K562 (cell line): ENCODE measurements around the gene CBX1. TPM values are rescaled to one million over a fixed set of nuclear protein-coding genes. Genes with fewer than 3 reads are reported as not detected.

ENCODE experiments used
- BRD9 ChIP-seq: fragments of 450-650 bp; IDR thresholded peaks from 2 replicates; pipeline ENCODE4 v1.6.1; 2018; ENCODE audit warnings: low read depth; ENCODE audit not compliant: partially characterized antibody
- CREB5 ChIP-seq: fragments of 250-450 bp; sonication (Bioruptor Pico); IDR thresholded peaks from 2 replicates; pipeline ENCODE4 v1.5.0; 2020; ENCODE audit warnings: mild to moderate bottlenecking
- E2F3 ChIP-seq: fragments of 250-450 bp; sonication (Bioruptor Pico); IDR thresholded peaks from 2 replicates; pipeline ENCODE4 v1.4.0; 2020; ENCODE audit warnings: mild to moderate bottlenecking
- ELK3 ChIP-seq: fragments of 450-650 bp; formaldehyde crosslinking; IDR thresholded peaks from 2 replicates; pipeline ENCODE4 v1.4.0; 2020; ENCODE audit warnings: mild to moderate bottlenecking
- KAT8 ChIP-seq: fragments of 450-650 bp; IDR thresholded peaks from 2 replicates; pipeline ENCODE4 v1.6.1; 2016; ENCODE audit warnings: low read depth, mild to moderate bottlenecking
- LEF1 ChIP-seq: fragments of 450-650 bp; IDR thresholded peaks from 2 replicates; pipeline ENCODE4 v1.6.1; 2016; ENCODE audit warnings: mild to moderate bottlenecking
- NFIC ChIP-seq: fragments of 450-650 bp; IDR thresholded peaks from 2 replicates; pipeline ENCODE4 v1.6.1; 2017; ENCODE audit warnings: mild to moderate bottlenecking, inconsistent platforms
- RBBP5 ChIP-seq: fragments of 200-600 bp; sonication (generic); IDR thresholded peaks from 2 replicates; pipeline ENCODE4 v1.6.1; 2012; ENCODE audit warnings: borderline replicate concordance, mild to moderate bottlenecking, low read length, control low read depth, inconsistent platforms; ENCODE audit not compliant: insufficient read depth, poor library complexity, severe bottlenecking
- SNIP1 ChIP-seq: fragments of 450-650 bp; IDR thresholded peaks from 2 replicates; pipeline ENCODE4 v1.7.1; 2017; ENCODE audit warnings: low read depth, mild to moderate bottlenecking
- USF2 ChIP-seq: sonication (generic); formaldehyde crosslinking; IDR thresholded peaks from 2 replicates; pipeline ENCODE4 v1.5.0; 2020; ENCODE audit warnings: missing genetic modification reagents
- XRCC3 ChIP-seq: fragments of 450-650 bp; IDR thresholded peaks from 2 replicates; pipeline ENCODE4 v1.6.1; 2017; ENCODE audit warnings: mild to moderate bottlenecking, moderate library complexity
- ZEB2 ChIP-seq: fragments of 450-650 bp; IDR thresholded peaks from 2 replicates; pipeline ENCODE4 v1.6.1; 2016
- ZNF143 ChIP-seq: sonication (generic); formaldehyde crosslinking; IDR thresholded peaks from 2 replicates; pipeline ENCODE4 v1.9.0; 2022; ENCODE audit warnings: mild to moderate bottlenecking, missing genetic modification reagents
- ZNF592 ChIP-seq: fragments of 450-650 bp; IDR thresholded peaks from 2 replicates; pipeline ENCODE4 v1.6.1; 2017; ENCODE audit warnings: antibody characterized with exemption, mild to moderate bottlenecking
- ZNF717 ChIP-seq: fragments of 250-450 bp; sonication (Bioruptor Pico); IDR thresholded peaks from 2 replicates; pipeline ENCODE4 v1.5.0; 2021
- ZNF79 ChIP-seq: fragments of 250-450 bp; sonication (Bioruptor Pico); IDR thresholded peaks from 2 replicates; pipeline ENCODE4 v1.4.0; 2020; ENCODE audit warnings: low read depth, mild to moderate bottlenecking, moderate library complexity
- polyA plus RNA-seq, 8 experiments: library from polyadenylated mRNA; depleted of rRNA in 4 of 8; stranded (reverse) in 5 of 8; unstranded in 3 of 8; fragments of >200 nt; fragmentation: Nextera tagmentation in 2 of 8; fragmentation: Illumina TruSeq in 1 of 8; extraction: Ambion mirVana in 2 of 8; extraction: Trizol in 1 of 8; gene quantifications; 2 replicates each; pipeline versions ENCODE4 v1.2.1 to v1.2.3, GENCODE V29; 2011 to 2014; ENCODE audit warnings: inconsistent platforms in 1 of 8, missing spikeins in 1 of 8
- total RNA-seq, 7 experiments: library from RNA; depleted of rRNA in 6 of 7; stranded (reverse); fragments of >200 nt in 6 of 7; fragmentation: Illumina TruSeq in 2 of 7; extraction: Trizol in 2 of 7; gene quantifications; 2 replicates each; pipeline versions ENCODE4 v1.2.1 to v1.2.3, GENCODE V29; 2011 to 2021; ENCODE audit warnings: low replicate concordance in 1 of 7
- TF ChIP-seq, protein P1 (sequence below), 3 experiments: fragments of 200-800 bp in 1 of 3; sonication (Bioruptor generic) in 1 of 3; sonication (generic) in 1 of 3; formaldehyde crosslinking in 1 of 3; IDR thresholded peaks; 2 replicates each; pipeline versions ENCODE4 v1.6.1 to v1.8.0; 2016 to 2022; ENCODE audit warnings: mild to moderate bottlenecking in 2 of 3, missing compliant biosample characterization in 2 of 3, missing genetic modification characterization in 2 of 3, missing genetic modification reagents in 1 of 3
- TF ChIP-seq, protein P2 (sequence below): fragments of 450-650 bp; conservative IDR thresholded peaks from 2 replicates; pipeline ENCODE4 v1.6.1; 2016; ENCODE audit warnings: missing genetic modification characterization, low read depth, mild to moderate bottlenecking, missing compliant biosample characterization, moderate library complexity

The CBX1 gene
- total and polyA plus RNA-seq, 9 of the 15 experiments (the other 6 are each of a cell fraction or from before 2014, with no cell fraction given), result 10.6 to 95.7 (median 52.7) TPM

GRCh38 chr17:48048384-48049126 is 52.7 kb downstream of the CBX1 start (continued):
- TF ChIP-seq ZNF592 (no peak), USF2 (CRISPR knock-in tag) (no peak), BRD9 (peak; percentile 27), CREB5 (CRISPR knock-in tag) (no peak), LEF1 (no peak), KAT8 (no peak), XRCC3 (no peak), ZNF79 (CRISPR knock-in tag) (no peak), ZEB2 (no peak), ZNF143 (CRISPR knock-in tag) (no peak), NFIC (no peak; the same call in 1 of the 2 replicates), ELK3 (no peak), ZNF717 (CRISPR knock-in tag) (no peak), E2F3 (peak; percentile 90), RBBP5 (peak; percentile 63), SNIP1 (no peak)
- TF ChIP-seq, protein P1, sequence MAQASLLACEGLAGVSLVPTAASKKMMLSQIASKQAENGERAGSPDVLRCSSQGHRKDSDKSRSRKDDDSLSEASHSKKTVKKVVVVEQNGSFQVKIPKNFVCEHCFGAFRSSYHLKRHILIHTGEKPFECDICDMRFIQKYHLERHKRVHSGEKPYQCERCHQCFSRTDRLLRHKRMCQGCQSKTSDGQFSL (CRISPR knock-in tag; IDR thresholded peaks at IDR 0.05), result no peak
- TF ChIP-seq, protein P1 (tag; IDR thresholded peaks at IDR 0.05), result no peak
- TF ChIP-seq, protein P2, sequence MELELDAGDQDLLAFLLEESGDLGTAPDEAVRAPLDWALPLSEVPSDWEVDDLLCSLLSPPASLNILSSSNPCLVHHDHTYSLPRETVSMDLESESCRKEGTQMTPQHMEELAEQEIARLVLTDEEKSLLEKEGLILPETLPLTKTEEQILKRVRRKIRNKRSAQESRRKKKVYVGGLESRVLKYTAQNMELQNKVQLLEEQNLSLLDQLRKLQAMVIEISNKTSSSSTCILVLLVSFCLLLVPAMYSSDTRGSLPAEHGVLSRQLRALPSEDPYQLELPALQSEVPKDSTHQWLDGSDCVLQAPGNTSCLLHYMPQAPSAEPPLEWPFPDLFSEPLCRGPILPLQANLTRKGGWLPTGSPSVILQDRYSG (tag), result no peak
